ENCODE data around the gene KIAA1217.

KIAA1217 gene

DNA sequence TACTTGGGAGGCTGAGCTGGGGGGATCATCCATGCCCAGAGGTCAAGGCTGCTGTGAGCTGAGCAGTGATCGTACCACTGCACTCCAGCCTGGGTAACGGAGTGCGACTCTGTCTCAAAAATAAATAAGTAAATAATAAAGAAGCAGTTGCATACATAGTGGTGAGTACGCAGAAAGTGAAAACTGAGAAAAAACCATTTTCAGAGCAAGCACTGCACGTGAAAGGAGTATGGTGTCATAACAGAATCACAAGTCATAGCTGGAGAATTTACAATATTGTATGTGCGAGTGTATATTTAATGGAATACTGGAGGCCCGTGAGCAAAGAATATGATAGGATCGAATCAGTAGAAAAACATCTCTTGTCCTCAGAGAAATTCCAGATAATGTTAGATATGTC lies 22.3 kb downstream of the KIAA1217 start:
- TF ChIP-seq, protein P1, sequence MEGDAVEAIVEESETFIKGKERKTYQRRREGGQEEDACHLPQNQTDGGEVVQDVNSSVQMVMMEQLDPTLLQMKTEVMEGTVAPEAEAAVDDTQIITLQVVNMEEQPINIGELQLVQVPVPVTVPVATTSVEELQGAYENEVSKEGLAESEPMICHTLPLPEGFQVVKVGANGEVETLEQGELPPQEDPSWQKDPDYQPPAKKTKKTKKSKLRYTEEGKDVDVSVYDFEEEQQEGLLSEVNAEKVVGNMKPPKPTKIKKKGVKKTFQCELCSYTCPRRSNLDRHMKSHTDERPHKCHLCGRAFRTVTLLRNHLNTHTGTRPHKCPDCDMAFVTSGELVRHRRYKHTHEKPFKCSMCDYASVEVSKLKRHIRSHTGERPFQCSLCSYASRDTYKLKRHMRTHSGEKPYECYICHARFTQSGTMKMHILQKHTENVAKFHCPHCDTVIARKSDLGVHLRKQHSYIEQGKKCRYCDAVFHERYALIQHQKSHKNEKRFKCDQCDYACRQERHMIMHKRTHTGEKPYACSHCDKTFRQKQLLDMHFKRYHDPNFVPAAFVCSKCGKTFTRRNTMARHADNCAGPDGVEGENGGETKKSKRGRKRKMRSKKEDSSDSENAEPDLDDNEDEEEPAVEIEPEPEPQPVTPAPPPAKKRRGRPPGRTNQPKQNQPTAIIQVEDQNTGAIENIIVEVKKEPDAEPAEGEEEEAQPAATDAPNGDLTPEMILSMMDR (IDR thresholded peaks at IDR 0.05) = no peak
- DNase-seq (ENCODE audit: low spot score) = no peak
- no peak overlapping the region for H3K4me3 ChIP-seq
- H3K27ac ChIP-seq = no peak overlapping the region

DNA sequence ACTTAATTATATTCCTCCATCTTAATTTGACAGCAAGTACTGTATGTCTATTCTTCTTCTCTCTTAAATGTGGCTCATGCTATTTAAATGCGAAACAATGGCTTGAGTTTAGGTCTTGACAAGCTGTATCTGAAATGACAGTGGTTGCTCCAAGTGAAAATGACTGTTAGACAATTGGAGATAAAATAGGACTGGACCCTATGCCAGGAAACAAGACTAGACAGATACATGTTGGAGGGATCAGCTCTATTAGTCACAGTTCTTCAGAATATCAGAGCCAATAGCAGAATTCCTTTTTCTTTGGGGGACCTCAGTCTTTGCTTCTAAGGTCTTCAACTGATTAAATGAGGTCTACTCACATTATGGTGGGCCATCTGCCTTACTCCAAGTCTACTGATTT lies 25.8 kb downstream of the KIAA1217 start:
- no peak overlapping the region for H3K27ac ChIP-seq
- H3K4me3 ChIP-seq = no peak overlapping the region
- TF ChIP-seq, protein P1 (IDR thresholded peaks at IDR 0.05) = no peak
- DNase-seq (ENCODE audit: low spot score) = no peak

DNA sequence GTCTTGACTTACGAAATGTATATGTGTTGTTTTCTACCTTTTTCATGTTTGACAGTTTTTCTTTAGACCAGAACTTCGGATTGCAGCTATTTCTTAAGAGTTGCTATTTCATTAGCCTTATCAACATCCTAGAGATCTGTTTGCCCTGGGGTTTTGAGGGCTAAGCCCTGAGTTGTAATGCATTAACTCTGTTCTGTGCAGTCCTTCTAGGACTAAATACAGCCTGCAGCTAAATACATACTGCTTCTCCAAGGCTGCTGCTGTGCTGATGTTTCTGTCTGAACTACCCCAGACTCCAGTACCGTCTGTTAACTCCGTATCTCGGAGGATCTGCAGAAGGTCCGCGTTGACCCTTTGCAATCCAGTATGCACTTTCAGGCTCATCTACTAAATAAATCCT lies 26.5 kb downstream of the KIAA1217 start:
- TF ChIP-seq, protein P1 (IDR thresholded peaks at IDR 0.05) = no peak
- DNase-seq (ENCODE audit: low spot score) = no peak
- Histone ChIP-seq H3K4me3 (no peak overlapping the region), H3K27ac (no peak overlapping the region)

DNA sequence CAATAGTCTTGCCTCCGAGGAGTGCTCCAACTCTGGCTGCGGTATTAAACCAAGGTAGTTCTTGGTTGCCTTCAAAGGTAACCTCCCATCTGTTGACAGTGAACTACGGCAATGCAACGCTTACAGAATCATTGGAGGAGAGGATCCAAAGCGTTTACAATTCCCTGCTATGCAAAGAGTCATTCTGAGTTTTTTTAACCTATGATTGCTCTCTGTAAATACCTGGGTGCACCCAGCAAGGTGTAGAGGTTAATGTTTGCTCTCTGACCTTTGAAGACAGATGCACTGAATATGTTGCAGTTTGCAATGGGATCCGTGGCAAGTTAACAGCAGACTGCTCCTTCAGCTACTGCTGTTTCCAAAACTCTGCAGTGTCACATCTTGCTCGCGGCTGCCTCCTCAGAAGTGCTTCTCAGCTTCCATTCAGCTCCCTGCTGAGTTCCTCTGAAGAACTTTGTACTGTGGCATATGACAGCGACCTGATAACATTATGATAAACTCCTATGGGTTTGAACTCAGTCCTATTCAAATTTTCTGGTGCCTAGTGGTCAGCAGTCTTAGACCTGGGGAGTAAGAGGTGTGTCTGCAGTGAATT lies 29.0 kb downstream of the KIAA1217 start:
- Histone ChIP-seq H3K4me3 (no peak overlapping the region), H3K27ac (no peak overlapping the region)
- TF ChIP-seq, protein P1 (IDR thresholded peaks at IDR 0.05) = no peak
- no peak for DNase-seq (ENCODE audit: low spot score)

DNA sequence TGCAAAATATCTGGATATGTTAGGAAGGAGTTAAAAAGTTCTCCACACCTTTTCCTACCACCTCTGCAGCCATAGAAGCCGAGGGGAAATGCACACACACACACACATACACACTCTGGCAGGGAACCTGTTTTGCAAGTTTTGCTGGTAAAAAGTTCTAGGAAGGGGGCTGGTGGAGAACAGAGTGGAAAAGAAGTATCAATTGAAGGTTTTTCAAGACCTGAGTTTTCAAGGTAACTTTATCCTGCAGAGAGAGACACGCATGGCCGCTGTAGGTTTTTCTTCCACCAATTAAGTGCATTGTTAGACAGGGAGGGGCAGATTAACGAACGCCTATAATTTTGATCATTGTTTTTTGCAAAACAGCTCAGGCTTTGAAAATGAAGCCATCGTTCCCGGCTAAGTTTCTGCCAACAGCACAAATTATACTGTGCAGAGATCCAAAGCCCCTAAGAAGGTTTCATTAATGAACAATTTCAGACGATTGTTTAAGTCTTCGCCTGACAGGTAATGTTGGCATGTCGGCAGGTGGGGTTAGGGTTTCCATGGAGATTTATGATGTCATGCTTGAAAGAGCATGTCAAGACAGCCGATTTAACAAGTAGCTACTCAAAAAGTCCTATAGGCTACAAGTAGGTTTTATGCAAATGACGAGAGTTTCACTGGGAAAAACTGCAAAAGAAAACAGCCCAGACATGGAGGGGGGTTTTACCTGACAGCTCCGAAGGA lies 29.7 kb downstream of the KIAA1217 start:
- H3K27ac ChIP-seq = no peak overlapping the region
- H3K4me3 ChIP-seq = no peak overlapping the region
- TF ChIP-seq, protein P1 (IDR thresholded peaks at IDR 0.05) = no peak
- DNase-seq (ENCODE audit: low spot score) = no peak

DNA sequence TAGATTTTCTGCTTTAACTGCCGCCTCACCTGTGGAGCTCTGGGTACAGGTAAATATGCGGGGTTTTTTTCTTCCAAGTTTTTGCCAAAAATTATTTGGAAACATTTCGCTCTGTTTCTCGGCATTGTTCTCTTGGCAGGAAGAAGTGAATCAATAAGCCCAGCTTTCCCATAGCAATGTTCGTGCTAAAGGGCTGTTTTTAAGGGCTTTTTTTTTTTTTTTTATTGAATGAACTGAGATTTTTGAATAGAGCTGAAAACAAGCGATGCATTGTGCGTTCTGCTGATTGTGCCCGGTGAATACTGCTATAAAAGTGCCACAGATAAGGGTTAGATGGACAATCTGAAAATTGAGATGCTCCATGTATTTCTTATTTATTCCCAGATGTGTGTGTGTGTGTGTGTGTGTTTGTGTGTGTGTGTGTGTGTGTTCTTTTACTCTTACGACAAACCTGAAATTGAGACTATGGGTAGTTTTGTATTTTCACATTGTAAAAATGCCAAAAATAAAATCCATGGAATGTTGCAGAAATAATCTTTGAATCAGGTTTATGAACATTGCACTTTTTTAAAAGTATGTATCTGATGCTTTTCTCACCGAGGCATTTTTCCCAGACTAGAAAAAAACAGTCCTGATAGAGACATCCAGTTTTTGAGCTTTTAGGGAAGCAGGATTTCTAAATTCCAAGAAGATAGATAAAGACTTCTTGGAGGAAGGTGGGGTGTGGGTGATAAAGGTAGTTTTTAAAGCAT lies 30.5 kb downstream of the KIAA1217 start:
- DNase-seq (ENCODE audit: low spot score) = no peak
- Histone ChIP-seq H3K27ac (peak overlapping the region in 1 of 2 donors; percentile 56), H3K4me3 (peak overlapping the region; percentile 2)
- TF ChIP-seq, protein P1 (IDR thresholded peaks at IDR 0.05) = no peak
